Measurements from ENCODE around the gene TMEM92. TPM values are rescaled to one million over a fixed set of nuclear protein-coding genes. Genes with fewer than 3 reads are reported as not detected.

Gene TMEM92
- total and polyA plus RNA-seq, 9 donors, result 0.32 to 3.5 (median 1.6) TPM

- TF ChIP-seq CTCF (IDR thresholded peaks at IDR 0.05) (no peak), EP300 (IDR thresholded peaks at IDR 0.05) (no peak), POLR2A (IDR thresholded peaks at IDR 0.05) (no peak)
- DNase-seq, result no peak
- 88 to 90% (median 89%) methylated on average over 11 of the region's 11 CpGs for WGBS, 3 donors
- Histone ChIP-seq H3K27me3 (no peaks in the 10 kb centered on the region), H3K27ac (no peak overlapping the region), H3K9me3 (no peaks in the 10 kb centered on the region), H3K4me1 (ENCODE audit: insufficient read depth) (no peaks in the 10 kb centered on the region), H3K4me3 (no peak overlapping the region), H3K36me3 (no peaks in the 10 kb centered on the region)
- intact Hi-C loops (cut with DNase I), result no loop called here
These were observed 56.0 kb downstream of the TMEM92 start for GRCh38 chr17:50330151-50330775.

Small RNAs within 50 kb of the gene (small RNA-seq; reads per million reads assigned to genes)
- gene SUMO2P7, result not detected

Other genes starting within 250 kb of the TMEM92 start
- 100 to 1,000 TPM in 1 of 7 donors, 10 to 100 TPM in 6; 23.6 to 132 (median 41.7) TPM for gene ITGA3, start 218.4 kb upstream of the TMEM92 start, total RNA-seq
- gene ITGA3, start 218.4 kb upstream of the TMEM92 start, polyA plus RNA-seq, result 10 to 100 TPM; 28.2 to 34.2 TPM
- 10 to 100 TPM; 36.5 to 83.2 (median 54.7) TPM for gene PDK2, start 179.1 kb upstream of the TMEM92 start, total RNA-seq
- gene PDK2, start 179.1 kb upstream of the TMEM92 start, polyA plus RNA-seq, result 10 to 100 TPM; 51.2 to 82.7 TPM
- gene SAMD14, start 144.3 kb upstream of the TMEM92 start, total RNA-seq, result 1 to 10 TPM in 5 of 7 donors, under 1 TPM in 2; 0.36 to 4.9 (median 1.7) TPM
- 1 to 10 TPM in 1 of 2 donors, under 1 TPM in 1; 0.77 to 2.2 TPM for gene SAMD14, start 144.3 kb upstream of the TMEM92 start, polyA plus RNA-seq
- 100 to 1,000 TPM in 1 of 7 donors, 10 to 100 TPM in 6; 14.8 to 109 (median 75.4) TPM for gene PPP1R9B, start 123.8 kb upstream of the TMEM92 start, total RNA-seq
- gene PPP1R9B, start 123.8 kb upstream of the TMEM92 start, polyA plus RNA-seq, result 10 to 100 TPM; 17.8 to 33.0 TPM
- gene SGCA, start 108.5 kb upstream of the TMEM92 start, total RNA-seq, result 1 to 10 TPM in 5 of 7 donors, under 1 TPM in 2; 0.48 to 3.4 (median 1.2) TPM
- gene SGCA, start 108.5 kb upstream of the TMEM92 start, polyA plus RNA-seq, result 1 to 10 TPM; 2.2 to 3.4 TPM
- gene COL1A1, start 72.8 kb upstream of the TMEM92 start, total RNA-seq, result 1,000 to 10,000 TPM in 1 of 7 donors, 100 to 1,000 TPM in 5, 10 to 100 TPM in 1; 71.2 to 1,087 (median 550) TPM
- 100 to 1,000 TPM; 260 to 321 TPM for gene COL1A1, start 72.8 kb upstream of the TMEM92 start, polyA plus RNA-seq
- 10 to 100 TPM; 17.9 to 34.1 (median 28.7) TPM for gene XYLT2, start 71.7 kb downstream of the TMEM92 start, total RNA-seq
- gene XYLT2, start 71.7 kb downstream of the TMEM92 start, polyA plus RNA-seq, result 10 to 100 TPM in 1 of 2 donors, 1 to 10 TPM in 1; 5.2 to 17.2 TPM
- 10 to 100 TPM; 38.7 to 60.2 (median 47.7) TPM for gene MRPL27, start 98.7 kb downstream of the TMEM92 start, total RNA-seq
- gene MRPL27, start 98.7 kb downstream of the TMEM92 start, polyA plus RNA-seq, result 10 to 100 TPM; 53.6 to 74.8 TPM
- 1 to 10 TPM in 2 of 7 donors, under 1 TPM in 5; 0.46 to 1.3 (median 0.88) TPM for gene EME1, start 98.8 kb downstream of the TMEM92 start, total RNA-seq
- gene EME1, start 98.8 kb downstream of the TMEM92 start, polyA plus RNA-seq, result 1 to 10 TPM in 1 of 2 donors, under 1 TPM in 1; 0.63 to 1.4 TPM
- 10 to 100 TPM; 18.4 to 64.5 (median 41.0) TPM for gene LRRC59, start 123.1 kb downstream of the TMEM92 start, total RNA-seq
- 10 to 100 TPM; 22.5 to 71.4 TPM for gene LRRC59, start 123.1 kb downstream of the TMEM92 start, polyA plus RNA-seq
- 10 to 100 TPM; 26.7 to 86.0 (median 49.5) TPM for gene ACSF2, start 151.8 kb downstream of the TMEM92 start, total RNA-seq
- gene ACSF2, start 151.8 kb downstream of the TMEM92 start, polyA plus RNA-seq, result 10 to 100 TPM; 39.1 to 49.5 TPM
- under 1 TPM in 6 of 7 donors, not detected in 1; 0.18 to 0.92 (median 0.46) TPM for gene CHAD, start 194.4 kb downstream of the TMEM92 start, total RNA-seq
- gene CHAD, start 194.4 kb downstream of the TMEM92 start, polyA plus RNA-seq, result 1 to 10 TPM in 1 of 2 donors, under 1 TPM in 1; 0.29 to 2.5 TPM
- gene RSAD1, start 204.4 kb downstream of the TMEM92 start, total RNA-seq, result 10 to 100 TPM; 21.2 to 48.0 (median 40.5) TPM
- gene RSAD1, start 204.4 kb downstream of the TMEM92 start, polyA plus RNA-seq, result 10 to 100 TPM; 24.2 to 26.2 TPM
- 1 to 10 TPM; 2.5 to 8.1 (median 4.5) TPM for gene MYCBPAP, start 234.0 kb downstream of the TMEM92 start, total RNA-seq
- gene MYCBPAP, start 234.0 kb downstream of the TMEM92 start, polyA plus RNA-seq, result 1 to 10 TPM; 3.2 to 9.7 TPM